Body of pancreas (tissue), 4 donors: ENCODE measurements around the gene ZC3H7A.

ENCODE experiments used
- CTCF ChIP-seq, 7 experiments: fragments of 450-650 bp in 4 of 7; fragments of 200-600 bp in 3 of 7; sonication (generic) in 3 of 7; IDR thresholded peaks; one replicate each; pipeline ENCODE4 v1.5.1; 2016 to 2019; ENCODE audit warnings: antibody characterized with exemption in 7 of 7
- POLR2A ChIP-seq, 3 donors: fragments of 450-650 bp; IDR thresholded peaks; one replicate each; pipeline ENCODE4 v1.6.1; 2016; ENCODE audit warnings: antibody characterized with exemption in 3 of 3, mild to moderate bottlenecking in 2 of 3

DNA sequence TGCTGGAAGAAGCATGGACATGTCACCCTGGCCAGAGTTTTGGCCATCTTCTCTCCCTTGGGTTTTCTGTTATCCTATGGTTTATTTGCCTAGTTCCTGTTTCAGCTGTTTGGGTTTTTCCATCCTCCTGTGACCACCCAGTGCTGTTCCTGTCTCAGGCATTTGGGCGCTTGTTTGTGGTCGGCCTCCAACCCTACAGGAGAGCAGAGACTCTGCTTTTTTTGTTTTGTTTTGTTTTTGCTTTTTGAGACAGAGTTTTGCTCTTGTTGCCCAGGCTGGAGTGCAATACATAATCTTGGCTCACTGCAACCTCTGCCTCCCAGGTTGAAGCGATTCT, 3.3 kb upstream of the ZC3H7A start:
- no peak for TF ChIP-seq CTCF (IDR thresholded peaks at IDR 0.05)
- TF ChIP-seq POLR2A (IDR thresholded peaks at IDR 0.05): no peak
